Hepatocyte (in vitro differentiated cells): ENCODE measurements around the gene BLVRB. TPM values are rescaled to one million over a fixed set of nuclear protein-coding genes. Genes with fewer than 3 reads are reported as not detected.

Experiments used
- DNase-seq: peaks from one replicate; pipeline ENCODE4 v3.0.0-alpha.2; 2016; ENCODE audit warnings: low spot score
- H2AFZ ChIP-seq: fragments of 200-600 bp; sonication (generic); 2 replicates; pipeline ENCODE4 v1.6.0; 2016; ENCODE audit warnings: antibody characterized with exemption, mild to moderate bottlenecking
- H3K27ac ChIP-seq: fragments of 200-600 bp; sonication (generic); 2 replicates; pipeline ENCODE4 v1.5.1; 2016; ENCODE audit warnings: mild to moderate bottlenecking
- H3K27me3 ChIP-seq: fragments of 200-600 bp; sonication (generic); 2 replicates; pipeline ENCODE4 v1.6.1; 2016
- H3K36me3 ChIP-seq: fragments of 200-600 bp; sonication (generic); replicated peaks from 2 replicates; pipeline ENCODE4 v1.5.1; 2016; ENCODE audit warnings: low read depth; ENCODE audit not compliant: insufficient read depth
- H3K4me1 ChIP-seq: fragments of 200-600 bp; sonication (generic); 2 replicates; pipeline ENCODE4 v1.5.1; 2016; ENCODE audit warnings: mild to moderate bottlenecking, moderate library complexity; ENCODE audit not compliant: insufficient read depth
- H3K4me2 ChIP-seq: fragments of 200-600 bp; sonication (generic); 2 replicates; pipeline ENCODE4 v1.6.0; 2016
- H3K4me3 ChIP-seq: fragments of 200-600 bp; sonication (generic); 2 replicates; pipeline ENCODE4 v1.5.1; 2016; ENCODE audit warnings: mild to moderate bottlenecking
- H3K79me2 ChIP-seq: fragments of 200-600 bp; sonication (generic); 2 replicates; pipeline ENCODE4 v1.6.0; 2017; ENCODE audit warnings: mild to moderate bottlenecking
- H3K9me2 ChIP-seq: fragments of 200-600 bp; sonication (generic); replicated peaks from 2 replicates; pipeline ENCODE4 v1.6.0; 2017; ENCODE audit warnings: mild to moderate bottlenecking; ENCODE audit not compliant: insufficient read depth
- H3K9me3 ChIP-seq: fragments of 200-600 bp; sonication (generic); 2 replicates; pipeline ENCODE4 v1.5.1; 2016; ENCODE audit warnings: low read depth, mild to moderate bottlenecking
- H4K20me1 ChIP-seq: fragments of 200-600 bp; sonication (generic); 2 replicates; pipeline ENCODE4 v1.6.0; 2016; ENCODE audit warnings: mild to moderate bottlenecking; ENCODE audit not compliant: insufficient read depth, poor library complexity, severe bottlenecking
- EZH2 ChIP-seq: fragments of 200-600 bp; sonication (generic); IDR thresholded peaks from 2 replicates; pipeline ENCODE4 v1.6.1; 2016; ENCODE audit warnings: antibody characterized with exemption, mild to moderate bottlenecking, borderline replicate concordance
- EZH2phosphoT487 ChIP-seq: fragments of 200-600 bp; sonication (generic); IDR thresholded peaks from one replicate; pipeline ENCODE4 v1.6.1; 2018; ENCODE audit warnings: antibody characterized with exemption, mild to moderate bottlenecking, low read depth, moderate library complexity; ENCODE audit not compliant: unreplicated experiment, severe bottlenecking
- WGBS: methylation state at CpG from one replicate; pipeline ENCODE4 v1.1.6; 2016; ENCODE audit warnings: low lambda C conversion rate; ENCODE audit errors: missing lambda C conversion rate; 5-methylcytosine and 5-hydroxymethylcytosine counted together
- polyA plus RNA-seq: library from polyadenylated mRNA; unstranded; fragments of >200 nt; fragmentation: Nextera tagmentation; extraction: Ambion mirVana; gene quantifications from 2 replicates; pipeline ENCODE4 v1.2.1, GENCODE V29; 2016
- total RNA-seq: library from RNA; depleted of rRNA; stranded (reverse); fragments of >200 nt; gene quantifications from 2 replicates; pipeline ENCODE4 v1.2.3, GENCODE V29; 2014
- TF ChIP-seq, protein P1 (sequence below): fragments of 200-600 bp; sonication (generic); IDR thresholded peaks from 2 replicates; pipeline ENCODE4 v1.5.1; 2016; ENCODE audit warnings: antibody characterized with exemption, mild to moderate bottlenecking; ENCODE audit not compliant: poor library complexity

Gene BLVRB
- total and polyA plus RNA-seq, 2 experiments from 2014 or later = 114 to 157 TPM

DNA sequence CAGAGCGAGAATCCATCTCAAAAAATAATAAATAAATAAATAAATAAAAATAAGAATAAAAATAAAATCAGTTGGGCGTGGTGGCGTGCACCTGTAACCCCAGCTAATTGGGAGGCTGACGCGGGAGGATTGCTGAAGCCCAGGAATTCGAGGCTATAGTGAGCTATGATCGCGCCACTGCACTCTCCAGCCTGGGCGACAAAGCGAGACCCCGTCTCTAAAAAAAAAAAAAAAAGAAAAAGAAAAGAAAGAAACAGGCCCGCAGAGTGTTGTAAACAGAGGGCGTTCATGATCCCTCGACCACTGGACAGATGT lies 45.1 kb downstream of the BLVRB start:
- Histone ChIP-seq H2AFZ (peak overlapping the region; percentile 54), H3K4me2 (peak overlapping the region; percentile 86), H4K20me1 (no peaks in the 10 kb centered on the region), H3K27me3 (no peaks in the 10 kb centered on the region), H3K9me3 (no peaks in the 10 kb centered on the region), H3K27ac (peak overlapping the region; percentile 100), H3K4me1 (peaks cover 23% of the 10 kb centered on the region), H3K79me2 (peaks cover 33% of the 10 kb centered on the region), H3K4me3 (no peak overlapping the region), H3K9me2 (no peaks in the 10 kb centered on the region), H3K36me3 (no peaks in the 10 kb centered on the region)
- 60% methylated on average over 12 of the region's 14 CpGs for WGBS
- DNase-seq = no peak
- TF ChIP-seq, protein P1, sequence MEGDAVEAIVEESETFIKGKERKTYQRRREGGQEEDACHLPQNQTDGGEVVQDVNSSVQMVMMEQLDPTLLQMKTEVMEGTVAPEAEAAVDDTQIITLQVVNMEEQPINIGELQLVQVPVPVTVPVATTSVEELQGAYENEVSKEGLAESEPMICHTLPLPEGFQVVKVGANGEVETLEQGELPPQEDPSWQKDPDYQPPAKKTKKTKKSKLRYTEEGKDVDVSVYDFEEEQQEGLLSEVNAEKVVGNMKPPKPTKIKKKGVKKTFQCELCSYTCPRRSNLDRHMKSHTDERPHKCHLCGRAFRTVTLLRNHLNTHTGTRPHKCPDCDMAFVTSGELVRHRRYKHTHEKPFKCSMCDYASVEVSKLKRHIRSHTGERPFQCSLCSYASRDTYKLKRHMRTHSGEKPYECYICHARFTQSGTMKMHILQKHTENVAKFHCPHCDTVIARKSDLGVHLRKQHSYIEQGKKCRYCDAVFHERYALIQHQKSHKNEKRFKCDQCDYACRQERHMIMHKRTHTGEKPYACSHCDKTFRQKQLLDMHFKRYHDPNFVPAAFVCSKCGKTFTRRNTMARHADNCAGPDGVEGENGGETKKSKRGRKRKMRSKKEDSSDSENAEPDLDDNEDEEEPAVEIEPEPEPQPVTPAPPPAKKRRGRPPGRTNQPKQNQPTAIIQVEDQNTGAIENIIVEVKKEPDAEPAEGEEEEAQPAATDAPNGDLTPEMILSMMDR = no peak
- TF ChIP-seq EZH2phosphoT487 (no peak), EZH2 (no peak)

DNA sequence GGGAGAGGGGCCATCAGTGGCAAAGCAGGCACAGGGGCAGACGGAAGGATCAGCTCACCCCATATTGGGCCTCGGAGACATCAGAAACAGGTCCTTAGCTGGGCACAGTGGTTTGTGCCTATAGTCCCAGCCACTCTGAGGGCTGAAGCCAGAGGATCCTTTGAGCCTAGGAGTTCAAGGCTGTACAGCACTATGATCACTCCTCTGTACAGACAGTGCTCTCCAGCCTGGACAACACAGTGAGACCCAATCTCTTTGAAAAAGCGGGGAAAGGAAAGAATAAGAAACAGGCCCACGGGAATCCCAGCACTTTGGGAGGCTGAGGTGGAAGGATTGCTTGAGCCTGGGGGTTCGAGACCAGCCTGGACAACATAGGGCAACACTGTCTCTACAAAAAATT lies 45.8 kb downstream of the BLVRB start:
- Histone ChIP-seq H3K9me3 (no peaks in the 10 kb centered on the region), H3K27me3 (no peaks in the 10 kb centered on the region), H3K9me2 (no peaks in the 10 kb centered on the region), H3K36me3 (no peaks in the 10 kb centered on the region), H3K4me2 (no peak overlapping the region), H2AFZ (no peak overlapping the region), H3K4me3 (no peak overlapping the region), H3K4me1 (peaks cover 25% of the 10 kb centered on the region), H3K27ac (no peak overlapping the region), H3K79me2 (peaks cover 30% of the 10 kb centered on the region), H4K20me1 (no peaks in the 10 kb centered on the region)
- WGBS = 85% methylated on average over 5 of the region's 5 CpGs
- TF ChIP-seq EZH2 (no peak), EZH2phosphoT487 (no peak)
- TF ChIP-seq, protein P1 = no peak
- no peak for DNase-seq

DNA sequence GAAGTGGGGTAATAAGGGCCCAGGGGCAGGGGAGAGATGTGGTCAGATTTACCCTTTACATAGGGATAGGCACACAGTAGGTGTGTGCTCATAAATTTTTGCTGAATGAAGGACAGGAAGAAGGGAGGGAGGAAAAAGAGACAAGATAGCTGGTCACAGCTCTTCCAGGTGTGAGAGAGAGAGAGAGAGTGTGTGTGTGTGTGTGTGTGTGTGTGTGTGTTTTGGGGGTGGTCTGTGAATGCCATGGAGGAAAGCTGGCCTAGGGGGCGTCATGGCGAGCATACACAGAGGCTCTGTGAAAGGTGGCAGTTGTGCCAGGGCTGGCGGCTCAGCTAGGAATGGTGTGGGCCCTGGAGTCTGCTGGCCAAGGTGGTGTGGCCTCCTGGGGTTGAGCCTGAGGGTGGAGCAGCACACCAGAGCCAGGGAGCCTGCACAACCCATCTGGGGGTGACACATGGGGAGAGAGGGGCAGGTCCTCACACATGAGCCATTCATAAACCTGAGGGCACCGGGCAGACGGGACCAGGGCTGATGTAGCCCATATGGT lies 46.4 kb downstream of the BLVRB start:
- H3K4me3 ChIP-seq = no peak overlapping the region
- no peak for DNase-seq
- H3K4me1 ChIP-seq = peaks cover 28% of the 10 kb centered on the region
- no peaks in the 10 kb centered on the region for H3K27me3 ChIP-seq
- no peak overlapping the region for H2AFZ ChIP-seq
- H3K4me2 ChIP-seq = no peak overlapping the region
- no peaks in the 10 kb centered on the region for H3K9me2 ChIP-seq
- H3K9me3 ChIP-seq = no peaks in the 10 kb centered on the region
- no peaks in the 10 kb centered on the region for H3K36me3 ChIP-seq
- TF ChIP-seq, protein P1 = no peak
- TF ChIP-seq EZH2phosphoT487 (no peak), EZH2 (no peak)
- H3K27ac ChIP-seq = no peak overlapping the region
- peaks cover 24% of the 10 kb centered on the region for H3K79me2 ChIP-seq
- 81% methylated on average over 5 of the region's 5 CpGs for whole genome bisulfite sequencing
- H4K20me1 ChIP-seq = no peaks in the 10 kb centered on the region

DNA sequence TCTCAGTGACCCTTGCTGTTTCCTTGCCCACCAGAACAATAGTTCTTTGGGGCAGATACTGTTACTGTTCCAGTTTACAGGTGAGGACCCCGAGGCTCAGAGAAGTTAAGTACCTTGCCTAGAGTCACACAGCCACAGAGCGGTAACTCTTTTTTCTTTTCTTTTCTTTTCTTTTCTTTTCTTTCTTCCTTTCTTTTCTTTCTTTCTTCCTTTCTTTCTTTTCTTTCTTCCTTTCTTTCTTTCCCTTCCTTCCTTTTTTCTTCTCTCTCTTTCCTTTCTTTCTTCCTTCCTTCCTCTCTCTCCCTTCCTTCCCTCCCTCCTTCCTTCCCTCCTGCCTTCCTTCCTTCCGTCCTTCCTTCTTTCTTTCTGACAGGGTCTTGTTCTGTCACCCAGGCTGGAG lies 47.5 kb downstream of the BLVRB start:
- Histone ChIP-seq H3K36me3 (no peaks in the 10 kb centered on the region), H2AFZ (no peak overlapping the region), H3K4me1 (peaks cover 24% of the 10 kb centered on the region), H4K20me1 (no peaks in the 10 kb centered on the region), H3K79me2 (peaks cover 13% of the 10 kb centered on the region), H3K4me3 (no peak overlapping the region), H3K27me3 (no peaks in the 10 kb centered on the region), H3K9me3 (no peaks in the 10 kb centered on the region), H3K27ac (peak overlapping the region; percentile 26), H3K9me2 (no peaks in the 10 kb centered on the region), H3K4me2 (no peak overlapping the region)
- no peak for DNase-seq
- WGBS = 92% methylated on average over 3 of the region's 3 CpGs
- TF ChIP-seq, protein P1 = no peak
- no peak for TF ChIP-seq EZH2phosphoT487
- TF ChIP-seq EZH2 = no peak
